B cell (primary cell): ENCODE measurements around the gene EPN1. TPM values are rescaled to one million over a fixed set of nuclear protein-coding genes. Genes with fewer than 3 reads are reported as not detected.
A peak's percentile ranks its signal among the peaks of the same experiment; 100 is the strongest.

Experiments
- ATAC-seq: fragments of 200-7000 bp; cut with Tn5 transposase; one replicate; pipeline ENCODE4 v1.10.0; 2021; ENCODE audit warnings: low read depth, mild to moderate bottlenecking, moderate number of reproducible peaks, moderate library complexity
- CTCF ChIA-PET: fragments of 350-600 bp; sonication (Branson Sonifier 250); formaldehyde crosslinking; loops from one replicate; lab custom pipeline; 2021; ENCODE audit warnings: antibody characterized with exemption, inconsistent platforms; lab: Charles Lee
- POLR2A ChIA-PET: fragments of 350-600 bp; sonication (Branson Sonifier 250); formaldehyde crosslinking; loops from one replicate; lab custom pipeline; 2021; ENCODE audit warnings: antibody characterized with exemption; lab: Charles Lee
- DNase-seq: peaks from one replicate; pipeline ENCODE4 v3.0.0; 2013
- H2AFZ ChIP-seq: 2 replicates; pipeline ENCODE4 v1.6.1; 2012; ENCODE audit warnings: mild to moderate bottlenecking, low read depth, low read length; ENCODE audit not compliant: insufficient read depth, poor library complexity, severe bottlenecking
- H3K27ac ChIP-seq, 2 donors: 1 replicate in 1 of 2; 2 replicates in 1 of 2; pipeline ENCODE4 v1.5.1; 2012 to 2013; ENCODE audit warnings: low read length in 2 of 2, mild to moderate bottlenecking in 2 of 2, moderate library complexity in 1 of 2
- H3K27me3 ChIP-seq, 4 experiments: fragments of 200-600 bp in 1 of 4; sonication (generic) in 1 of 4; replicated peaks in 1 of 4; 1 replicate in 2 of 4; 2 replicates in 2 of 4; pipeline versions ENCODE4 v1.6.1 to v1.7.0; 2013 to 2016; ENCODE audit warnings: low read length in 3 of 4, mild to moderate bottlenecking in 2 of 4, mixed read lengths in 1 of 4, moderate library complexity in 1 of 4; ENCODE audit not compliant: insufficient read depth in 4 of 4, control insufficient read depth in 3 of 4; ENCODE audit errors: control extremely low read depth in 1 of 4
- H3K36me3 ChIP-seq, 2 experiments: replicated peaks in 1 of 2; 1 replicate in 1 of 2; 2 replicates in 1 of 2; pipeline versions ENCODE4 v1.6.1 to v1.7.1; 2013; ENCODE audit warnings: low read length in 1 of 2; ENCODE audit not compliant: insufficient read depth in 2 of 2, control insufficient read depth in 1 of 2; ENCODE audit errors: control extremely low read depth in 1 of 2, extremely low read depth in 1 of 2
- H3K4me1 ChIP-seq, 2 donors: fragments of 200-600 bp in 1 of 2; sonication (generic) in 1 of 2; 1 replicate in 1 of 2; 2 replicates in 1 of 2; pipeline versions ENCODE4 v1.5.1 to v1.6.1; 2013 to 2017; ENCODE audit warnings: low read length in 2 of 2; ENCODE audit not compliant: control insufficient read depth in 2 of 2, insufficient read depth in 2 of 2
- H3K4me2 ChIP-seq: replicated peaks from 2 replicates; pipeline ENCODE3; 2012; ENCODE audit warnings: mild to moderate bottlenecking, low read depth, low read length; ENCODE audit not compliant: poor library complexity, severe bottlenecking
- H3K4me3 ChIP-seq, 5 experiments: fragments of 200-600 bp in 1 of 5; sonication (generic) in 1 of 5; 1 replicate in 3 of 5; 2 replicates in 2 of 5; pipeline versions ENCODE4 v1.5.1 to v1.7.0; 2011 to 2016; ENCODE audit warnings: low read length in 4 of 5, mild to moderate bottlenecking in 4 of 5, low read depth in 2 of 5, control low read depth in 1 of 5, moderate library complexity in 1 of 5; ENCODE audit not compliant: insufficient read depth in 1 of 5; ENCODE audit errors: control extremely low read depth in 1 of 5, extremely low read depth in 1 of 5
- H3K79me2 ChIP-seq: fragments of 200-600 bp; sonication (generic); one replicate; pipeline ENCODE4 v1.6.0; 2016; ENCODE audit warnings: low read length; ENCODE audit not compliant: control insufficient read depth, insufficient read depth
- H3K9ac ChIP-seq: fragments of 200-600 bp; sonication (generic); 2 replicates; pipeline ENCODE4 v1.6.1; 2017; ENCODE audit warnings: mild to moderate bottlenecking, low read length, moderate library complexity
- H3K9me3 ChIP-seq, 3 donors: one replicate each; pipeline versions ENCODE4 v1.6.1 to v1.7.1; 2013; ENCODE audit warnings: low read length in 2 of 3; ENCODE audit not compliant: control insufficient read depth in 2 of 3, insufficient read depth in 1 of 3; ENCODE audit errors: control extremely low read depth in 1 of 3
- H4K20me1 ChIP-seq: 2 replicates; pipeline ENCODE4 v1.6.0; 2012; ENCODE audit warnings: mild to moderate bottlenecking, low read length; ENCODE audit not compliant: insufficient read depth, control insufficient read depth, poor library complexity, severe bottlenecking
- H3K27ac Mint-ChIP-seq: one replicate; pipeline ENCODE4 v1.8.0; 2021; ENCODE audit warnings: mixed read lengths
- H3K27me3 Mint-ChIP-seq: one replicate; pipeline ENCODE4 v1.8.0; 2021; ENCODE audit warnings: mixed read lengths
- H3K4me1 Mint-ChIP-seq: one replicate; pipeline ENCODE4 v1.8.0; 2021; ENCODE audit warnings: mixed read lengths
- H3K4me3 Mint-ChIP-seq: one replicate; pipeline ENCODE4 v1.8.0; 2021; ENCODE audit warnings: mixed read lengths
- H3K9me3 Mint-ChIP-seq: one replicate; pipeline ENCODE4 v1.8.0; 2022; ENCODE audit warnings: mixed read lengths; ENCODE audit not compliant: insufficient read depth
- CTCF ChIP-seq: fragments of 200-600 bp; IDR thresholded peaks from one replicate; pipeline ENCODE4 v1.8.0; 2022; ENCODE audit warnings: antibody characterized with exemption, mild to moderate bottlenecking
- EZH2 ChIP-seq: IDR thresholded peaks from 2 replicates; pipeline ENCODE4 v1.6.1; 2012; ENCODE audit warnings: borderline replicate concordance, low read depth, mild to moderate bottlenecking, moderate library complexity, low read length; ENCODE audit not compliant: insufficient read depth, poor library complexity, severe bottlenecking
- WGBS: methylation state at CpG from one replicate; pipeline ENCODE4 v1.1.5; 2013; ENCODE audit warnings: missing lambda C conversion rate; ENCODE audit not compliant: insufficient coverage; 5-methylcytosine and 5-hydroxymethylcytosine counted together
- intact Hi-C: fragments of 100-400 bp; cut with micrococcal nuclease; formaldehyde crosslinking; loops from one replicate; pipeline ENCODE4 v1.10.0; 2022
- polyA plus RNA-seq: library from polyadenylated mRNA; depleted of rRNA; stranded (reverse); fragments of >200 nt; gene quantifications from 2 replicates; pipeline ENCODE4 v1.2.3, GENCODE V29; 2012
- total RNA-seq, 2 donors: library from RNA; stranded (reverse); fragments of 120-200 nt in 1 of 2; gene quantifications; 1 replicate in 1 of 2; 2 replicates in 1 of 2; pipeline versions ENCODE4 v1.2.3 to v1.2.4, GENCODE V29; 2013 to 2022

Gene EPN1
- total and polyA plus RNA-seq, 2 donors (not counting 1 experiment from before 2014, with no cell fraction given): 54.4 to 63.9 TPM

GRCh38 chr19:55681131-55682092, 6.4 kb downstream of the EPN1 start:
- ATAC-seq: no peak
- Histone ChIP-seq H3K4me1 (peaks cover 42 to 59% of the 10 kb centered on the region in 2 donors), H3K27ac (no peak overlapping the region), H3K4me3 (no peak overlapping the region), H3K9me3 (peaks cover 0 to 2% (median 0%) of the 10 kb centered on the region in 3 donors), H3K36me3 (peaks cover 0 to 83% of the 10 kb centered on the region in 2 experiments), H3K4me2 (no peak overlapping the region), H3K9ac (no peak overlapping the region), H3K27me3 (no peaks in the 10 kb centered on the region), H2AFZ (no peak overlapping the region), H3K79me2 (peaks cover 93% of the 10 kb centered on the region), H4K20me1 (peaks cover 86% of the 10 kb centered on the region)
- Mint-ChIP-seq H3K4me1 (peaks cover 62% of the 10 kb centered on the region), H3K27ac (peak overlapping the region; percentile 26), H3K27me3 (no peaks in the 10 kb centered on the region), H3K4me3 (no peak overlapping the region), H3K9me3 (no peaks in the 10 kb centered on the region)
- no peak for DNase-seq
- CTCF ChIA-PET: interaction anchor here (0.6 kb wide), 1 partner anchor 214 kb away, joined by 3 read pairs; no protein-coding TSS in a partner anchor
- 93% methylated on average over 7 of the region's 9 CpGs for WGBS
- POLR2A ChIA-PET: no interaction called here
- intact Hi-C loops: no loop called here
- TF ChIP-seq EZH2 (no peak), CTCF (no peak)
